Raji (cell line): ENCODE results near the gene CHTF18.

Source experiments
- POLR2A ChIP-seq: IDR thresholded peaks from 2 replicates; pipeline ENCODE4 v1.6.1; 2011; ENCODE audit warnings: low read depth, low read length, control low read depth; ENCODE audit not compliant: insufficient read depth

CHTF18 gene

GRCh38 chr16:788399-789126 is at the start of gene CHTF18:
Gene CHTF18 (plus strand): TSS chr16:788620. CDS start chr16:788685, 65 bp downstream.
- TF ChIP-seq POLR2A: peak; percentile 84

DNA sequence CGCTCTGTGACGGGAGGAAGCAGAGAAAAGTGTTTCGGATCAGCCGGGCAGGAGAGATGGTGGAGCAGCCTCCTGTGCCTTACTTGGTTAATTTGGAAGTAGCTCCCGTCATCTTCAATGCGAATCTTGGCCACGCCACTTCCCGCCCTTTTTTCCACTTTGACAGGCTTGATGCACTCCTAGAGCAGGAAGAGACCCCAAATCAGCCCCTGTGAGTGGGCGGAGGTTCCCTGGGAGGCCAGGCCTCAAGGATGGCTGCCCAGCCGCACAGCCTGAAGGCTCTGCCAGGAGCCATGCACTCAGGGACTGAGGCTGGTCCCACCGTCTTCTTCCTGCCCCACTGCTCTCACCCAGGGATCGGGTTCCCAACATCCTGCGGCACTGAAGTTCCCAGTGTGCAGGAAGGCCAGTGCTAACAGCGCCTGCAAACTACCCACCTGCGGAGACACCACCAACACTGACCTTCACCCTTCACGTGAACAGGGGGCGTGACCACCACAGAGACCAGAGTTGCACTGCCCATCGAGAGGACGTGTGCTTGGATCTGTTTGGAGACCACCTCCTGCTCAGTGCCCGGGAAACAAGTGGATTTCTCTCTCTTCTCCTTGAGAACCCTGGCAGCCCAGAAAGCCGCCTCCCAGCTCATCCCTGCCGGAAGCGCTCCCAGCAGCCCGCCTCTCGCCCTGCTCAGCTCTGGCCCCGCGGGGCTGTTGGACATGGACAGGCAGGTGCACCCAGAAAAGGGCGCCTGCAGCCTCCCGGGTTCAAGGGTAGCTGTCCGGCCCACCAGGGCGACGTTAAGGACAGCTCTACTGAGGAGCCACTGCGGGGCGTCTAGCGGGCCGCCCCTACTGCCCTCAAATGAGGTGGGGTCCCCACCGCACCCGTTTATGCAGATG is 48.6 kb upstream of the CHTF18 start:
- no peak for TF ChIP-seq POLR2A

DNA sequence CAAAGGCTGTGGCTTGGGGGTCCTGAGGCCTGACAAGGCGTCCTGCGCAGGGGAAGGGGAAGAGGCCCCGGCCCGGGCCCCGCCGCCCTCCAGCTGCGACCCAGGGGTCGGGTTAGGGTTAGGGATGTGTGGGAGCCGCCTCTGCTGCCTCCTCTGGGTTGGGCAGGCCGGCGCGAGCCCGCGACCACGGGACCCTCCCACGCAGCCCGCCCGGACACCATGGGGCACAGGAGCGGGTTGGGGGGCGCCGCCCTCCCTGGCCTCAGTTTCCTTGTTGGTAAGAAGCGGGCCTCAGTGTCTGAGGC is 48.0 kb upstream of the CHTF18 start:
- no peak for TF ChIP-seq POLR2A

DNA sequence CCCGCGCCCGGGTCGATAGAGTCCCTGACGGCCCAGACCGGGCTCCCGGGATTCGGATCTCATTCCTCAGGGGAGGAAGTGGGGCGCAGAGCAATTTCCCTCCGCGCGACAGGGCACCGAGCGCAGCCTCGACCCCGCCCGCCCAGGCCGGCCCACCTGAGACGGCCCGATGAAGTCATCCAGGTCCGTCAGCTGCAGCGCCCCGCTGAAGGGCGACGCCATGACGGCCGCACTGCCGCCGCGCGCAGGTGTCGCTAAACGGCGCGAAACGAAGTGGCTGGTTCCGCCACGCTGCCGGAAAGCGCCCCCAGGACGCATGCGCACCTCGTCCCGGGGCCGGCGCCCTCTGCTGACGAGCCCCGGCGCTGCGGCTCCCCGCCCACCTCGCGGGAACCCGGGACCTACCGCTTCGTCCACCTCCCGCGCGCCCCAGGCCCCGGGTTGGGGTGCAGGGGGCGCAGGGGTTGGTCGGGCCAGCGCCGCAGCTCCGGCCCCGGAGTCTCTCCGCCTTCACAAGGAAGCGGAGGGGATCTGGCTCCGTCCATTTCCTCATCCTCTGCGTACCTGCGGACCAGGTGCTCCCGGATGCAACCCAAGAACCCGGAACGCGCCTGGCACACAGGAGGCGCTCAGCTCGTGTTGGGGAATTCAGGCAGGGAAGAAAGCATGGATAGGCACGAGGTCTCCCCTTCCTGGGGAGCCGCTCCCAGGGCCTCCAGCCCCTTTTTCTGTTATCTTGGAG is 47.5 kb upstream of the CHTF18 start, which contains the start of gene CIAO3:
Gene CIAO3, minus strand, starts transcription at position 234 of the 742 bp plus-strand sequence. Its CDS starts 12 bp downstream, at position 222.
- TF ChIP-seq POLR2A: peak; percentile 75

DNA sequence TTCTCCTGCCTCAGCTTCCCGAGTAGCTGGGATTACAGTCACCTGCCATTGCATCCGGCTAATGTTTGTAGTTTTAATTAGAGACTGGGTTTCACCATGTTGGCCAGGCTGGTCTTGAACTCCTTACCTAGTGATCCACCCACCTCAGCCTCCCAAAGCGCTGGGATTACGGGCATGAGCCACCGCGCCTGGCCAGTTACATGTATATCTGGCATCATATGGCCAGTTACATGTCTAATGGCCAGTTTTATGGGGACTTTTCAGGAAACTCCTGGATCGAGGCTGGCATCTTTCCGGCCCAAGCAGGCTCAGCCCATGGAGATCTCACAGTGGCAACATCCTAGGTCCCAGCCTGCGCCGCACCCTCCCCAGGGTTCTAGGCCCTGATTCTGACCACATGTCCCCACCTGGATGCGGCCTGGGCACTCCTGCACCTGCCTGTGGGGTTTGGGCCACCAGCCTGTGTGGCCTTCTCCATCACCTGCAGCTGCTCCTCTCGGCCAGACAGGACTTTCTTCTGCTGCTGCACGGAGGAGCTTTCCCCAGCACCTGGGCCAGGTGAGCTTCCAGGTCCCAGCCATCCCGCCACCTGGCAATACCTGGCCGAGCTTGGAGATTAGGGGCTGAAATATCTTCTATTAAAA is 46.3 kb upstream of the CHTF18 start:
- no peak for TF ChIP-seq POLR2A

GRCh38 chr16:743794-744500 is 44.5 kb upstream of the CHTF18 start:
- TF ChIP-seq POLR2A: no peak

GRCh38 chr16:745739-746138 is 42.7 kb upstream of the CHTF18 start:
- no peak for TF ChIP-seq POLR2A

DNA sequence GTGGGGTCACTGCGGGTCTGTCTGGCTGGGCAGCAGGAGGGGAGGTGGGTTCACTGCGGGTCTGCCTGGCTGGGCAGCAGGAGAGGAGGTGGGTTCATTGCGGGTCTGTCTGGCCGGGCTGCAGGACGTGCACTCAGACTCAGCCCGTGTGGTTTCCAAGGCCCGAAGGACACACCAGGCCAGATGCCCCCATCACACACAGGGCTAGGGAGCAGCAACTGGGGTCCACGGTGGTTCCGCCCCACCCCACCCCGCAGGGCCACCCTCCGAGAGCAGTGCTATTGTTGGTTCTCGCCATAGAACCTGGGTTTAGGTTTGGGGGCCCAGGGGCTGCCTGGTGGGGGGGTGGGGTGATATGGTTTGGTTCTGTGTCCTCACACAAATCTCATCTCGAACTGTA is 41.8 kb upstream of the CHTF18 start:
- no peak for TF ChIP-seq POLR2A

DNA sequence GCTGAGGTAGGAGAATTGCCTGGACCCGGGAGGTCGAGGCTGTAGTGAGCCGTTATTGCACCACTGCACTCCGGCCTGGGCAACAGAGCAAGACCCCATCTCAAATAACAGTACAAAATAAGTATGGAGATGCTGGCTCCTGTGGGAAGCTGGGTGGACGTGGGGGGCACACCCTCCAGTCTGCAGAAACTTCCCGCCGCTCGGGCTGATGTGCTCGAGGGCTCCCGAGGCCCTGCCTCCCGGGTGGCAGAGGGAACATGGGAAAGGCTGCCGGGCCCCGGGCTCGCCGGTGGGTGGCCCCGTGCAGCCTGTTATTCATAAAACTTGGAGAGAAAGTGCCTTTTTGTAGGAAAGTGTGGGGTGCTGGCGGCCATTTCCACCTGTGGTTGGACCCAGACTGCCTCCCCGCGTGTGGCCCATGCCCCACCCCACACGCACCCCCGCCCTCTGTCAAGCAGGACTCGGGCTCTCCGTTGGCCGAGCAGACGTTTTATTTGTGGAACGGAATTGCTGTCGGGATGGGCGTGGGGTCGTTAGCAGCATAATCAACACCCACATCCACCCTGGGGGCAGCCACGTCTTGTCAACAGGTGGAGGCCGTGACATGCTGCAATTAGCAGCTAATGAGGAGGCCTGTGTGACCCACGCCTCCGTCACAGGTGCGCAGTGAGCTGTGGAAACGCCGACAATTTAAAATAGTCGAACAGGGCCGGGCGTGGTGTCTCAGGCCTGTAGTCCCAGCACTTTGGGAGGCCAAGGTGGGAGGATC is 40.3 kb upstream of the CHTF18 start:
- TF ChIP-seq POLR2A: no peak

DNA sequence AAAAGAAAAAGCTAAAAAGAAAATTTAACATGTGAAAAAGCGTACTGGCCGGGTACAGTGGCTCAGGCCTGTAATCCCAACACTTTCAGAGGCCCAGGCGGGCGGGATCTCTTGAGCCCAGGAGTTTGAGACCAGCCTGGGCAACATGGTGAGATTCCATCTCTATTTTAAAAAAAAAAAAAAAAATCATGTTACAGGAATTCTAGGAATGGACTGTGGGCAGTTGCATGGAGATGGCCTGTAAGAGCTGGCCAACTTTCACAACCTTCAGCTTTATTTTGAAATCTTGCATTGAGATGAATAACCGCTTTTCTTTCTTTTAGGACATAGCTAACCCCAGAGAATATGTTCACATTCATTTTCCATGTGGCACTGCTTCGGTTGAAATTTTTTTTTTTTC is 39.4 kb upstream of the CHTF18 start:
- no peak for TF ChIP-seq POLR2A

DNA sequence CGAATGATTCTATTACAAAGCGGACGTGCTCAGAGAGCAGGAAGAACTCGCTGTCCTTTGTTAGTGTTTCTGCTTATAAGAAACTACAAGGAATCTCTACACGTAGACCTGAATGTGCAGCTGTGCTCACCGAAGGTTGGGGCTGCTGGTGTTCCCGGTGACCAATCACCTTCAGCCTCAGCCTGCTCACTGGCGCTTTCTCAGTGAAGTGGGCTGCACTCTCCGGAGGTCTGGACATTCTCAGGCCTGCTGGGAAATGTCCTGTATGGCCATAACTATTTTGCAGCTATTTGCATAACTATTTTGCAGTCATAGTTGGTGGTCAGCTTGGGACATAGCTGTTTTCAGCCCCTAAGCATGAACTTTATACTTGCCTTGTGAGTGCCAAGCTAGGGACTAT is 37.9 kb upstream of the CHTF18 start:
- TF ChIP-seq POLR2A: no peak

DNA sequence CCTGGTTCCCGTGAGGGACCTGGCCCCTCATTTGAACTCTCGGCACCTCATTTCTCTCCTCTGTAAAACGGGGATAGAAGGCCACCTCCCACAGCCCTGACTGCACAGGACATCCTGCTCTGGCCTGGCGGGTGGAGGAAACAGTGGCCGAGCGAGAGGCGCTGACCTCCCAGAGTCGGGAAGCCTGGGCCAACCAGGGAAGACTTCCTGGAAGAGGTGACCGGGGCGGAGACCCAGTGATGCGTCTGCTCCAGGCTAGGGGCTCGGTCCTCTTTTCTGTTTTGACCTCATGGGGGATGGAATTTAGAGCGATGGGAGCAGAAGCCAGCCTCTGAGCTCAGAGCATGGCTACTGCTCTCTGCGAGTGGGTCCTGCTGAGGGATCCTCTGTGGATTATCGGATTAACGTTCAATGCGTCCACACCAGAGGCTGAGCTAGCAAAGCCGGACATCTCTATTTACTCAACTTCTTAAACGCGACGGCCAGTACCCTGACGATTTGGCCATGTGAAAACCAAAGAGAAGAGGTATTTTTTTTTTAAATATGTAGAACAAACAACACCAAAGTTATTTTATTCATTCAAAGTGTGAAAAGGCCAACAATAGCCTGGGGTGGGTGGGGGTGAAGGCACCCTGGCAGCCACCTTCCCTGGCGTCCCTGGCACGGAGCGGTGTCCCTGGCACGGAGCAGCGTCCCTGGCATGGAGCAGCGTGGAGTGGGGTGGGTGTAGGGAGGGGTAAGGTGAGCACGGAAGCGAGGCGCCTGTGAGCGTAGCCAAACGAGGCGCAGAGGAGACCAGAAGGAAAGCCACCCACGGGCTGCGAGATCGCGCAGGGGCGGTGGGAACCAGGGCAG is 37.0 kb upstream of the CHTF18 start:
- no peak for TF ChIP-seq POLR2A

GRCh38 chr16:752007-752312 is 36.5 kb upstream of the CHTF18 start:
- no peak for TF ChIP-seq POLR2A
